ENCODE measurements around the gene SEMA4B. TPM values are rescaled to one million over a fixed set of nuclear protein-coding genes. Genes with fewer than 3 reads are reported as not detected.
A peak's percentile ranks its signal among the peaks of the same experiment; 100 is the strongest.

Gene SEMA4B
- total RNA-seq, 1 experiment from 2014 or later: 50.2 TPM

- H3K4me3 Mint-ChIP-seq: no peak overlapping the region
Observed at GRCh38 chr15:90178468-90179435, 22.4 kb upstream of the SEMA4B start.

GRCh38 chr15:90181776-90182175 lies 19.4 kb upstream of the SEMA4B start:
- no peak for ATAC-seq
- no peak overlapping the region for H3K4me3 Mint-ChIP-seq

More at GRCh38 chr15:90178468-90179435, 22.4 kb upstream of the SEMA4B start:
- Mint-ChIP-seq H3K36me3 (no peaks in the 10 kb centered on the region), H3K4me1 (peaks cover 53% of the 10 kb centered on the region), H3K27ac (peak overlapping the region; percentile 37; the same call in 1 of the 2 replicates), H3K9me3 (no peaks in the 10 kb centered on the region), H3K27me3 (ENCODE audit: low read depth) (no peaks in the 10 kb centered on the region; the same call in 1 of the 2 replicates)
- TF ChIP-seq SMAD3 (CRISPR knock-in tag; IDR thresholded peaks at IDR 0.05; ENCODE audit: borderline replicate concordance) (no peak), ATF1 (CRISPR knock-in tag; IDR thresholded peaks at IDR 0.05) (no peak), ZNF232 (CRISPR knock-in tag; IDR thresholded peaks at IDR 0.05) (no peak), MYBL2 (CRISPR knock-in tag; IDR thresholded peaks at IDR 0.05) (no peak), CTCF (IDR thresholded peaks at IDR 0.05) (no peak)
- ChIA-PET POLR2A (interaction anchor here (1.6 kb wide), 1 partner anchor 22 kb away, joined by 6 read pairs; the partner anchor contains the start of gene SEMA4B), CTCF (interaction anchor here (0.6 kb wide), 1 partner anchor 22 kb away, joined by 3 read pairs; the partner anchor contains the start of gene SEMA4B)
- no peak for ATAC-seq
- no peak for DNase-seq (ENCODE audit: low spot score)

GRCh38 chr15:90184119-90184785 lies 16.9 kb upstream of the SEMA4B start:
- Mint-ChIP-seq H3K27ac (peak overlapping the region; percentile 37; the same call in 1 of the 2 replicates), H3K27me3 (ENCODE audit: low read depth) (no peaks in the 10 kb centered on the region), H3K4me3 (peak overlapping the region; percentile 76), H3K36me3 (no peaks in the 10 kb centered on the region), H3K4me1 (peaks cover 33% of the 10 kb centered on the region), H3K9me3 (no peaks in the 10 kb centered on the region)
- CTCF ChIA-PET: interaction anchor here (0.5 to 2.2 kb wide), 4 partner anchors 18 to 115 kb away, joined by 3 to 6 read pairs (median 4); no protein-coding TSS in a partner anchor
- TF ChIP-seq ZNF121 (CRISPR knock-in tag; IDR thresholded peaks at IDR 0.05) (peak; percentile 89), GTF2I (CRISPR knock-in tag; conservative IDR thresholded peaks at IDR 0.05) (peak; percentile 99), MAX (CRISPR knock-in tag; IDR thresholded peaks at IDR 0.05) (0 out of 2 replicates have a peak, but pooled peaks have one; percentile 11), ZNF396 (CRISPR knock-in tag; IDR thresholded peaks at IDR 0.05; ENCODE audit: borderline replicate concordance) (no peak), KAT7 (CRISPR knock-in tag; IDR thresholded peaks at IDR 0.05; ENCODE audit: borderline replicate concordance) (0 out of 2 replicates have a peak, but pooled peaks have one; percentile 28), ZNF423 (CRISPR knock-in tag; IDR thresholded peaks at IDR 0.05) (no peak), MXD4 (CRISPR knock-in tag; IDR thresholded peaks at IDR 0.05; ENCODE audit: borderline replicate concordance) (no peak), OVOL2 (CRISPR knock-in tag; IDR thresholded peaks at IDR 0.05; ENCODE audit: borderline replicate concordance) (no peak)
- TF ChIP-seq, protein P1, sequence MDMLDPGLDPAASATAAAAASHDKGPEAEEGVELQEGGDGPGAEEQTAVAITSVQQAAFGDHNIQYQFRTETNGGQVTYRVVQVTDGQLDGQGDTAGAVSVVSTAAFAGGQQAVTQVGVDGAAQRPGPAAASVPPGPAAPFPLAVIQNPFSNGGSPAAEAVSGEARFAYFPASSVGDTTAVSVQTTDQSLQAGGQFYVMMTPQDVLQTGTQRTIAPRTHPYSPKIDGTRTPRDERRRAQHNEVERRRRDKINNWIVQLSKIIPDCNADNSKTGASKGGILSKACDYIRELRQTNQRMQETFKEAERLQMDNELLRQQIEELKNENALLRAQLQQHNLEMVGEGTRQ (CRISPR knock-in tag; IDR thresholded peaks at IDR 0.05): no peak
- TF ChIP-seq, protein P2, sequence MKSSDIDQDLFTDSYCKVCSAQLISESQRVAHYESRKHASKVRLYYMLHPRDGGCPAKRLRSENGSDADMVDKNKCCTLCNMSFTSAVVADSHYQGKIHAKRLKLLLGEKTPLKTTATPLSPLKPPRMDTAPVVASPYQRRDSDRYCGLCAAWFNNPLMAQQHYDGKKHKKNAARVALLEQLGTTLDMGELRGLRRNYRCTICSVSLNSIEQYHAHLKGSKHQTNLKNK (CRISPR knock-in tag; IDR thresholded peaks at IDR 0.05): no peak
- no peak for DNase-seq (ENCODE audit: low spot score)
- POLR2A ChIA-PET: interaction anchor here (0.5 kb wide), 1 partner anchor 25 kb away, joined by 3 read pairs; no protein-coding TSS in a partner anchor
- ATAC-seq: peak; percentile 47

More at GRCh38 chr15:90181776-90182175, 19.4 kb upstream of the SEMA4B start:
- Mint-ChIP-seq H3K36me3 (no peaks in the 10 kb centered on the region), H3K27me3 (ENCODE audit: low read depth) (no peaks in the 10 kb centered on the region; the same call in 1 of the 2 replicates), H3K27ac (no peak overlapping the region), H3K9me3 (no peaks in the 10 kb centered on the region), H3K4me1 (peaks cover 41% of the 10 kb centered on the region)
- DNase-seq (ENCODE audit: low spot score): no peak
- no peak for TF ChIP-seq FOXK1 (CRISPR knock-in tag; IDR thresholded peaks at IDR 0.05)
- no peak for TF ChIP-seq ZNF512 (CRISPR knock-in tag; IDR thresholded peaks at IDR 0.05; ENCODE audit: borderline replicate concordance)
- peak; percentile 62; the same call in 1 of the 2 replicates for TF ChIP-seq ZNF263 (CRISPR knock-in tag; IDR thresholded peaks at IDR 0.05; ENCODE audit: low read depth)
- POLR2A ChIA-PET: interaction anchor here (0.7 kb wide), 1 partner anchor 38 kb away, joined by 3 read pairs; no protein-coding TSS in a partner anchor
- CTCF ChIA-PET: interaction anchor here (0.7 to 1.6 kb wide), 3 partner anchors 13 to 40 kb away, joined by 4 to 9 read pairs (median 6); no protein-coding TSS in a partner anchor

Measured in WTC11 (cell line).